RPMI8226 (cell line): Measurements from ENCODE around the gene CYP2R1.

Source experiments
- DNase-seq: peaks from one replicate; pipeline ENCODE4 v3.0.0-alpha.2; 2015

Gene CYP2R1

DNA sequence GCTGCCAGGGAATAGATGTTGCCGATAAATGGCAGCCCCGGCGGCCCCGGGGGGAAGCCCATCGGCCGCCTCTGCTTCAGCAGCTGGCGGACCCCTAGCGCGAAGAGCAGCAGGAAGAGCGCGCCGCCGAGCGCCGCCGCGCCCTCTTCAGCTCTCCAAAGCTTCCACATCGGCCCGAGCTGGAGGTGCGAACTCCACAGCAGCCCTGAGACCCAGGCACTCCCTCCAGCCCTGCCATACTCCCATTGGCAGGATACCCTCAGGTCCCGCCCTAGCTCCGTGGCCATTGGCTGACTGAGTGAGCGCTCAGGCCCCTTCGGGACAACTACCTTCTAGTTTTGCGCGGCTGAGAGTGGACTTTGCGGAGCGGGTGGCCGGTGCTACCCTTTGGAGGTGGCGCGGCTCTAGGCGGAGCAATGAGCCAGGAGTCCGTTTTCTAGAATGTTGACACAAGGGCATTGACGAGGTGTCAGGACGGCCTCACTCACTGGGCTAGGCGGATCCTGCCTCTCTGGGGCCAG lies at the start of gene CYP2R1:
CYP2R1 (minus strand) TSS at position 196 of the 521 bp plus-strand sequence; CDS start at position 170, 26 bp downstream.
- peak; percentile 94 for DNase-seq

DNA sequence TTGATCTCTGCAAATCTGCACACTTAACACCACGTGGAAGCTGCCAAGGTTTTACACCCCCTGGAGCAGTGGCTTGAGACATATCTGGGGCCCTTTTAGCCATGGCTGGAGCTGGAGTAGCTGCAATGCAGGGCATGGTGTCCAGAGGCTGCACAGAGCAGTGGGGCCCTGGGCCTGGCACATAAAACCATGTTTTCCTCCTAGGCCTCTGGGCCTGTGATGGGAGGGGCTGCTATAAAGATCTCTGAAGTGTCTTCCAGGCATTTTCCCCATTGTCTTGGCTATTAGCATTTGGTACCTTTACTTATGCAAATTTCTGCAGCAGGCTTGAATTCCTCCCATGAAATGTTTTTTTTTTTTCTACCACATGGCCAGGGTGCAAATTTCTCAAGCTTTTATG lies 46.9 kb upstream of the CYP2R1 start:
- DNase-seq: no peak

- no peak for DNase-seq
Observed at GRCh38 chr11:14934641-14935351, 42.8 kb upstream of the CYP2R1 start.

DNA sequence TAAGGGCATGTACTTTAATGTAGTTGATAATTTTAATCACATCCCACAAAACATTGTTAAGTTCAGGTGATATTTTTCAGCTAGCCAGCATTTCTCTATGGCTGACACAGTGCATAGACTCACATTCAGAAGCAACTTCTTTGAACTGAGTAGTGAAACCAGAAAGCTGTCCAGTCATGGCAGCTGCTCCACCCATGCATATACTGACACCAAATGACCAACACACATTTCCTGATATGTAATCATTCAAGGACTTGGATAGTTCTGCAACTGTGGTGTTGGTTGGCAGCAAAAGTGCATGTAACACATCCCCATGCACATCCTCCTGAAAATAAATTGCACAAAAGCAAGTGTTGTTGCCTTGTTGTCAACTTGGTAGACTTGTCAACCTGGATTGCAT lies 40.4 kb upstream of the CYP2R1 start:
- DNase-seq: no peak

GRCh38 chr11:14930369-14930768 lies 38.3 kb upstream of the CYP2R1 start:
- DNase-seq: no peak

DNA sequence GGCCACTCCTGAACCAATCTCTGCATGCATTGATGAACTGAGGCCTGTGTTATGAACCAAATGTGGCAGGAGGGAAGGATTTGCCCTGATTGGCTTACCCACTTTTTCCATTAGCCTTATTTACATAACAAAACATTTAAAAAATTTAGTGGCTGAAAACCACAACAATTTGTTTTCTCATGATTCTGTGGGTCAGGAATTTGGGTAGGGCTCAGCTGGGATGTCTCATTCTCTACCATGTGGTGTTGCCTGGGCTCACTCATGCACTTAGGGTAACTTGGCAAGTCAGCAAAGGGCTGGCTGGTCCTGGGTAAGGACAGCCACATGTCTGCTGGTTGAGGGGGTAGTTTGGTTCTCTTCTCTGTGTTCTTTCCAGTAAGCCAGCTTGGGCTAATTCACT lies 35.1 kb upstream of the CYP2R1 start:
- no peak for DNase-seq

- no peak for DNase-seq
Observed at GRCh38 chr11:14924318-14924717, 32.3 kb upstream of the CYP2R1 start.

- DNase-seq: no peak
Observed at GRCh38 chr11:14916403-14916802, 24.4 kb upstream of the CYP2R1 start.

GRCh38 chr11:14914536-14914935 lies 22.5 kb upstream of the CYP2R1 start:
- no peak for DNase-seq

DNA sequence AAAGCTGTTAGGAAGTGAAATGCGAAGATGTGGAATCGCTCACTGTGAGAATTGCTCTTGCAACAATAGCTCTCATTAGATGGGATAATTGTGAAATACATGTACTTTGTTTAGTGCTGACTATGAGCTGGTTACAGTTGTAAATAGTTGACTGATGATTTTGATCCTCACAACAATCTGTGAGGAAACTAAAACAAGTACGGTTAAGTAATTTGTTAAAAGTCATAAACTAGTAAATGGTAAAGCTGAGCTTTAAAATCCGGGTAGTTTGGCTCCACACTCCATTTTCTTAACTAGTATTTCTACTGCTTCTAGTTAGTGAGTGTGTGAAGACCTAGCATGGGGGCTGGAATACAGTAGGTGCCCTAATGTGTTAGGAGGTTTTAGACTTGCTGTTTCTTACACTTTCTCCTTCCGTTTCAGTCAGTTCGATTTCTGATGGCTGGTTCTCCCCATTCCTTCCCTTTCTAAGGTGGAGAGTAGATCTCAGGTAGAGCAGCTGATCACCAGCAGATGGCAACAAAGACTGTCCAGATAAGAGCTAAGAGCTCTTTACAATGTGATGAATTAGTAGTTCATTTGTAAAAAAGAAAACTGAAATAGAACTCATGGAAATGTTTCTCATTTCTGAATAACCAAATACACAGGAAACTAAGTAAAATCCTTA lies 16.3 kb upstream of the CYP2R1 start:
- DNase-seq: peak; percentile 54

DNA sequence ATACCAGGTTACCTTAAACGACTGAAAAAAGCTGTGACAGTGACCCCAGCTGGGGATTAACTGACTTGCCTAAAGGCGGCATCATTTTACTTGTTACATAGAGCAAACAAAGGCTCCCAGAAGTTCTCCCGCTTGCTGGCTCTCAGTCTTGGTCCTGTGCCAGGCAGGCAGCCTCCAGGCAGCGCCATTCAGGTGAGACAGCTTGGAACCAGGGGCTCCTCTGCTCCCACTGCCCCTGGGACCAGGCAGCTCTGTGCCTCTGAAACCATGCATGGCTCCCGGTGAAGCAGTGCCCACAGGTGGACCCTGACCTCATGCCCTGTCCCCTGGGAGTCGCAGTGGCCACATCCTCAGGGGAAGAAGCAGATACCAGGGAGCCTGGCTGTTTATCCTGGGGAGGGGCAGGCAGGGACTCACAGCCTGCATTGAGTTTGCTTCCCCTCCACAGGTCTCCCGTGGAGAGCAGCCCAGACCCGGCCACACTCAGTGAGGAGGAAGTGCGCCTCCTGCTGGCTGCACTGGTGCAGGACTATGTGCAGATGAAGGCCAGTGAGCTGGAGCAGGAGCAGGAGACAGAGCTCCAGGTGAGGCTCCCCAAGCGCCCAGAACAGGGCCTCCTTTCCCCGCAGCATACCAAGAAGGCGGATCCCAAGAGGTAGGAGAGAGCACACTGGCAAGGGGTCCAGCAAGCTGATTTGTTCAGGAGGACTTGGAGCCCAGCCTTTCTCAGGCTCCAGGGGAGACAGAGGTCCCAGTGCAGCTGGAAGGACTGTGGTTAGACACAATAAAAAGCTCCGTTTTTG lies 15.6 kb upstream of the CYP2R1 start:
- DNase-seq: peak; percentile 72

DNA sequence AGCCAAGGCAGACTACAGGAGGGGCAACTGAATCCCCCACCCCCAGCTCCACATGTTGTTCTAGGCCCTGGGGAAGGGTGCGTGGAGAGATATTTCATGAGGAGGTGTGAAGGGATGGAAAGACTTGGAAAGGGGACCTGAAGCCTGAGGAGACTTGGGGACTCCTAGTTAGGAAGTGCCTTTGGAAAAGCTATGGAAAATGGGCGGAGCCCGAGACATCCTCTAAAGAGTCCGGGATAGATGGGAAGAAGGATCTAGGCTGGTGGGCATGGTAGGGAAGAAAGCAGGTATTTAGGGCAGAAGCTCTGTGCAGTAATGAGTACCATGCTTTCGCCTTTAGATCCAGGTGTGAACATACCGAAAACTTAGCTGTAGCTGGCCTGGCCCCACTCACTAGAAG lies 15.0 kb upstream of the CYP2R1 start:
- DNase-seq: no peak

- no peak for DNase-seq
Observed at GRCh38 chr11:14906578-14906977, 14.5 kb upstream of the CYP2R1 start.

GRCh38 chr11:14905104-14906033 lies 13.3 kb upstream of the CYP2R1 start:
- DNase-seq: peak; percentile 72

GRCh38 chr11:14904745-14905103 lies 12.7 kb upstream of the CYP2R1 start:
- DNase-seq: peak; percentile 69

DNA sequence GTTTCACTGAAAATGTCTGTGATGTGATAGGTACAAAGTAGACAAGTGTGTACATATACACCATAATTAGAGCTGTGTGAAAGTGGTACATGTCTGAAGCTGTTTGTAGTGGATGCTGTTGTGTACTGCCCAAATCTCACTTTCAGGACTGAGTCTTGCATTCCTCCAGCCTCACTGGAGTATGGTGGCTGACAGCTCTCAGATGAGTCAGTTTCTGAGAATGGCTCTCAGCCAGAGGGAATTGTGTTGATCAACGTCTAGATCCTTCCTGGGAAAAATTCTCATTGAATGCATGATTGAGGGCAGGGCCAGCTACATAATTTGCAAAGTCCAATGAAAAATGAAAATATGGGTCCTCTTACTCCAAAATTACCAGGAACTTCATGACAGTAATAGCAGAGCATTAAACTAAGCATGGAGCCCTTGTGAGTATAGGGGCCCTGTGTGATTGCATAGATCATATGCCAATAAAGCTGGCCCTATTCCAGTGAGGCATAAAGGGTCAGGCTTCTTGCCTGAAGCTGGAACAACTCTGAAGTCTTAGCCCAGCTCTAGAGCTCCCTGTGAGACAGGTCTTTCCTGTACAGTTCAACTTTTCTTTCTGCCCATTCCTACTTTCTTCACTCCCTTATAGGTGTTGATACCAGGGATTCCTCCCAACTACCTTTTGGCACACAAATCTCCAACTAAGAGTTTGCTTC lies 10.8 kb upstream of the CYP2R1 start:
- DNase-seq: no peak

DNA sequence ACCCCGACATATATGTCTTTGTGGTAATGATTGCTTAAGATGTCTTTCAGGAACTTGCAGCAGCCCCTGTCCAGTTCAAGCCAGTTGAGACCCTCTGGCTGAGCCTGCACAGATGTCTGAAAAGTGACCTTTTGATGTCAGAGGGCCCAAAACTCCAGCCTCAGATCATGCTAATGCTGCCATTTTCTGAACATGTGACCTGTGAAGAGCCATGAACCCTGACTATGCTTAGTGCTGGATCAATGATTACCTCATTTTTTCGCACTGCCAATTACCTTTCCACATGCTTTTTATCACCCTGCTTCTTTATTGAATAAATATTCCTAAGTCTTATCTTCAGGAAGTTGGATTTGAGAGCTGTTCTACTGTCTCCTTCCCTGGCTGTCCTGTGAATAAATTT lies 6.9 kb upstream of the CYP2R1 start:
- no peak for DNase-seq

- DNase-seq: no peak
Observed at GRCh38 chr11:14898355-14898754, 6.3 kb upstream of the CYP2R1 start.

GRCh38 chr11:14894657-14895598 lies 2.9 kb upstream of the CYP2R1 start:
- peak; percentile 40 for DNase-seq

GRCh38 chr11:14892577-14892976 lies 546 bp upstream of the CYP2R1 start:
- no peak for DNase-seq
